HepG2 (cell line): ENCODE data around the gene ISG20. TPM values are rescaled to one million over a fixed set of nuclear protein-coding genes. Genes with fewer than 3 reads are reported as not detected.

Experiments
- AKAP8 ChIP-seq: sonication (generic); formaldehyde crosslinking; IDR thresholded peaks from 2 replicates; pipeline ENCODE4 v1.5.1; 2020; ENCODE audit warnings: mild to moderate bottlenecking, missing genetic modification reagents
- BRD4 ChIP-seq: sonication (generic); formaldehyde crosslinking; IDR thresholded peaks from 2 replicates; pipeline ENCODE4 v1.4.0; 2020; ENCODE audit warnings: missing genetic modification reagents
- HIVEP1 ChIP-seq: sonication (generic); formaldehyde crosslinking; IDR thresholded peaks from 2 replicates; pipeline ENCODE4 v1.4.0; 2020; ENCODE audit warnings: mild to moderate bottlenecking, missing genetic modification reagents
- ISX ChIP-seq: sonication (generic); formaldehyde crosslinking; conservative IDR thresholded peaks from 2 replicates; pipeline ENCODE4 v1.5.0; 2020; ENCODE audit warnings: missing genetic modification reagents
- KDM3A ChIP-seq: IDR thresholded peaks from 2 replicates; pipeline ENCODE4 v1.6.1; 2018; ENCODE audit warnings: low read depth, missing compliant biosample characterization
- MATR3 ChIP-seq: sonication (generic); formaldehyde crosslinking; IDR thresholded peaks from 2 replicates; pipeline ENCODE4 v1.4.0; 2020; ENCODE audit warnings: missing genetic modification reagents
- MBNL3 ChIP-seq: fragments of 250-450 bp; sonication (Bioruptor Pico); conservative IDR thresholded peaks from 2 replicates; pipeline ENCODE4 v1.8.0; 2022; ENCODE audit warnings: mild to moderate bottlenecking, inconsistent platforms
- MLLT10 ChIP-seq: sonication (generic); formaldehyde crosslinking; IDR thresholded peaks from 2 replicates; pipeline ENCODE4 v1.4.0; 2020; ENCODE audit warnings: missing genetic modification reagents
- MTA1 ChIP-seq: sonication (generic); formaldehyde crosslinking; IDR thresholded peaks from 2 replicates; pipeline ENCODE4 v1.4.0; 2020; ENCODE audit warnings: missing genetic modification reagents, mild to moderate bottlenecking, borderline replicate concordance
- NCOR1 ChIP-seq: fragments of 200-600 bp; sonication (generic); IDR thresholded peaks from 2 replicates; pipeline ENCODE4 v1.7.0; 2017; ENCODE audit warnings: antibody characterized with exemption, low read length, borderline replicate concordance
- NR1H2 ChIP-seq: sonication (generic); formaldehyde crosslinking; IDR thresholded peaks from 2 replicates; pipeline ENCODE4 v1.8.1; 2022; ENCODE audit warnings: low read depth, missing genetic modification reagents, borderline replicate concordance
- RXRB ChIP-seq: IDR thresholded peaks from 2 replicates; pipeline ENCODE4 v1.6.1; 2016; ENCODE audit warnings: borderline replicate concordance, missing genetic modification reagents, missing compliant biosample characterization
- SIN3B ChIP-seq: fragments of 150-350 bp; IDR thresholded peaks from 2 replicates; pipeline ENCODE4 v1.6.1; 2014; ENCODE audit warnings: low read length
- SOX6 ChIP-seq, 2 experiments: fragments of 450-650 bp in 1 of 2; sonication (generic) in 1 of 2; formaldehyde crosslinking in 1 of 2; IDR thresholded peaks; 2 replicates each; pipeline versions ENCODE4 v1.4.0 to v1.6.1; 2017 to 2020; ENCODE audit warnings: antibody characterized with exemption in 1 of 2, mild to moderate bottlenecking in 1 of 2, missing genetic modification reagents in 1 of 2
- SP4 ChIP-seq: sonication (generic); formaldehyde crosslinking; IDR thresholded peaks from 2 replicates; pipeline ENCODE4 v1.8.1; 2023; ENCODE audit warnings: mild to moderate bottlenecking, missing genetic modification reagents
- TAF1 ChIP-seq: sonication (generic); formaldehyde crosslinking; IDR thresholded peaks from 2 replicates; pipeline ENCODE4 v1.4.0; 2020; ENCODE audit warnings: missing genetic modification reagents
- TSC22D2 ChIP-seq: sonication (generic); formaldehyde crosslinking; IDR thresholded peaks from 2 replicates; pipeline ENCODE4 v1.5.1; 2020; ENCODE audit warnings: missing genetic modification reagents, mild to moderate bottlenecking, borderline replicate concordance
- ZFP36L1 ChIP-seq: sonication (generic); formaldehyde crosslinking; IDR thresholded peaks from 2 replicates; pipeline ENCODE4 v1.8.0; 2022; ENCODE audit warnings: mild to moderate bottlenecking, missing genetic modification reagents, moderate library complexity
- ZFX ChIP-seq: sonication (generic); formaldehyde crosslinking; IDR thresholded peaks from 2 replicates; pipeline ENCODE4 v1.4.0; 2020; ENCODE audit warnings: mild to moderate bottlenecking, low read depth, missing genetic modification reagents, moderate library complexity
- ZNF207 ChIP-seq: fragments of 450-650 bp; IDR thresholded peaks from 2 replicates; pipeline ENCODE4 v1.6.1; 2016; ENCODE audit warnings: antibody characterized with exemption, borderline replicate concordance
- ZNF354B ChIP-seq: sonication (generic); formaldehyde crosslinking; IDR thresholded peaks from 2 replicates; pipeline ENCODE4 v1.8.0; 2022; ENCODE audit warnings: mild to moderate bottlenecking, missing genetic modification reagents
- ZNF549 ChIP-seq: sonication (generic); formaldehyde crosslinking; IDR thresholded peaks from 2 replicates; pipeline ENCODE4 v1.5.0; 2020; ENCODE audit warnings: missing genetic modification reagents
- ZNF572 ChIP-seq: sonication (generic); formaldehyde crosslinking; IDR thresholded peaks from 2 replicates; pipeline ENCODE4 v1.5.1; 2020; ENCODE audit warnings: mild to moderate bottlenecking, missing genetic modification reagents
- ZNF607 ChIP-seq: sonication (generic); formaldehyde crosslinking; IDR thresholded peaks from 2 replicates; pipeline ENCODE4 v1.5.1; 2020; ENCODE audit warnings: missing genetic modification reagents, mild to moderate bottlenecking, borderline replicate concordance
- ZNF766 ChIP-seq: sonication (generic); formaldehyde crosslinking; IDR thresholded peaks from 2 replicates; pipeline ENCODE4 v1.5.0; 2020; ENCODE audit warnings: missing genetic modification reagents, borderline replicate concordance
- polyA plus RNA-seq, 8 experiments: library from polyadenylated mRNA; depleted of rRNA in 3 of 8; stranded (reverse) in 7 of 8; unstranded in 1 of 8; fragments of >200 nt; fragmentation: Illumina TruSeq in 4 of 8; extraction: Trizol in 4 of 8; gene quantifications; 2 replicates each; pipeline versions ENCODE4 v1.2.1 to v1.2.3, GENCODE V29; 2011 to 2016; ENCODE audit warnings: low read depth in 4 of 8, missing spikeins in 1 of 8, mixed read lengths in 1 of 8; ENCODE audit not compliant: insufficient read depth in 1 of 8
- total RNA-seq, 5 experiments: library from RNA; depleted of rRNA; stranded (reverse); fragments of >200 nt; fragmentation: Illumina TruSeq; extraction: Trizol; gene quantifications; 2 replicates each; pipeline ENCODE4 v1.2.3, GENCODE V29; 2016; ENCODE audit warnings: low read depth in 1 of 5
- TF ChIP-seq, protein P1 (sequence below): sonication (generic); formaldehyde crosslinking; IDR thresholded peaks from 2 replicates; pipeline ENCODE4 v1.4.0; 2020; ENCODE audit warnings: missing genetic modification reagents
- TF ChIP-seq, protein P2 (sequence below): sonication (generic); formaldehyde crosslinking; IDR thresholded peaks from 2 replicates; pipeline ENCODE4 v1.4.0; 2020; ENCODE audit warnings: missing genetic modification reagents, borderline replicate concordance

ISG20 gene
- total and polyA plus RNA-seq, 2 of the 13 experiments (the other 11 are each of a cell fraction or from before 2014, with no cell fraction given) = 6.3 to 31.5 TPM

DNA sequence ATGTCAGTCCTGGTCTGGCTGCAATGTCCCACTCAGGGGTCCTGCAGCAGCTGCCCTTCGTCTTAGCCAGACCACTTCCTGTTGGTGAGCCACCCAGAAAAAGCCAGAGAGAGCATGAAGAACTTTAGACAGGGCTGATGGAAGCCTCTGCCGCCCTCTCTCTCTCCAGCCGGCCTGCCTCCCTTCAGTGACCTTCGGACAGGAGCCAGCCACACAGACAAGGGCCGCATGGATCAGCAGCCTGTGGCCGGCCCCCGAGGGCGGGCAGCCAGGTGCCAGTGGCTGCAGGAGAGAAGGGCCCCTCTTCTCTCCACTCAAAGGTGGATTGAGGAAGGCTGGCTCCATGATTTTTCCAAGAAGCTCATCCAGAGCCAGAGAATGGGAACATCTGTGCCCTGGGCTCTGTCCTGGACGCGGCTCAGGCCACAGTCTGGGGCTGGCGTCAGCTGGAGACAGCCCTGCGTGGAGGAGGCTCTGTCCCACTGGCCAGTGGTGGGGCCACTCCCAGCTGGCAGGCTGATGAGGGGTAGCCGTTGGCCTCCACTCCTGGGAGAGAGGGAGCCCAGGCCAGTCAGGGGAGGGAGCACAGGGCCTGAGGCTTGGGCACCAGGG, 42.9 kb downstream of the ISG20 start (continued):
- TF ChIP-seq ZNF549 (peak; percentile 90; the same call in 1 of the 2 replicates), NCOR1 (peak; percentile 49; the same call in 1 of the 2 replicates), KDM3A (no peak), ZNF766 (CRISPR knock-in tag) (no peak), NR1H2 (CRISPR knock-in tag) (no peak), ZFP36L1 (no peak), HIVEP1 (CRISPR knock-in tag) (no peak), ZNF354B (CRISPR knock-in tag) (no peak), MBNL3 (no peak), MTA1 (CRISPR knock-in tag) (peak; percentile 66; the same call in 1 of the 2 replicates), BRD4 (CRISPR knock-in tag) (peak; percentile 59; the same call in 1 of the 2 replicates), SP4 (no peak), SOX6 (IDR thresholded peaks at IDR 0.05) (no peak), SOX6 (CRISPR knock-in tag; IDR thresholded peaks at IDR 0.05) (peak; percentile 42), ISX (CRISPR knock-in tag) (no peak), ZNF207 (no peak), MLLT10 (CRISPR knock-in tag) (no peak), TAF1 (peak; percentile 43; the same call in 1 of the 2 replicates), SIN3B (no peak), ZNF572 (CRISPR knock-in tag) (peak; percentile 69; the same call in 1 of the 2 replicates), AKAP8 (CRISPR knock-in tag) (no peak), ZNF607 (CRISPR knock-in tag) (peak; percentile 73; the same call in 1 of the 2 replicates), MATR3 (CRISPR knock-in tag) (no peak), TSC22D2 (CRISPR knock-in tag) (no peak), ZFX (CRISPR knock-in tag) (peak; percentile 84), RXRB (CRISPR knock-in tag) (no peak)
- TF ChIP-seq, protein P1, sequence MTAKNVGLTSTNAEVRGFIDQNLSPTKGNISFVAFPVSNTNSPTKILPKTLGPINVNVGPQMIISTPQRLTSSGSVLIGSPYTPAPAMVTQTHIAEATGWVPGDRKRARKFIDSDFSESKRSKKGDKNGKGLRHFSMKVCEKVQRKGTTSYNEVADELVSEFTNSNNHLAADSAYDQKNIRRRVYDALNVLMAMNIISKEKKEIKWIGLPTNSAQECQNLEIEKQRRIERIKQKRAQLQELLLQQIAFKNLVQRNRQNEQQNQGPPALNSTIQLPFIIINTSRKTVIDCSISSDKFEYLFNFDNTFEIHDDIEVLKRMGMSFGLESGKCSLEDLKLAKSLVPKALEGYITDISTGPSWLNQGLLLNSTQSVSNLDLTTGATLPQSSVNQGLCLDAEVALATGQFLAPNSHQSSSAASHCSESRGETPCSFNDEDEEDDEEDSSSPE = peak; percentile 43; the same call in 1 of the 2 replicates
- TF ChIP-seq, protein P2, sequence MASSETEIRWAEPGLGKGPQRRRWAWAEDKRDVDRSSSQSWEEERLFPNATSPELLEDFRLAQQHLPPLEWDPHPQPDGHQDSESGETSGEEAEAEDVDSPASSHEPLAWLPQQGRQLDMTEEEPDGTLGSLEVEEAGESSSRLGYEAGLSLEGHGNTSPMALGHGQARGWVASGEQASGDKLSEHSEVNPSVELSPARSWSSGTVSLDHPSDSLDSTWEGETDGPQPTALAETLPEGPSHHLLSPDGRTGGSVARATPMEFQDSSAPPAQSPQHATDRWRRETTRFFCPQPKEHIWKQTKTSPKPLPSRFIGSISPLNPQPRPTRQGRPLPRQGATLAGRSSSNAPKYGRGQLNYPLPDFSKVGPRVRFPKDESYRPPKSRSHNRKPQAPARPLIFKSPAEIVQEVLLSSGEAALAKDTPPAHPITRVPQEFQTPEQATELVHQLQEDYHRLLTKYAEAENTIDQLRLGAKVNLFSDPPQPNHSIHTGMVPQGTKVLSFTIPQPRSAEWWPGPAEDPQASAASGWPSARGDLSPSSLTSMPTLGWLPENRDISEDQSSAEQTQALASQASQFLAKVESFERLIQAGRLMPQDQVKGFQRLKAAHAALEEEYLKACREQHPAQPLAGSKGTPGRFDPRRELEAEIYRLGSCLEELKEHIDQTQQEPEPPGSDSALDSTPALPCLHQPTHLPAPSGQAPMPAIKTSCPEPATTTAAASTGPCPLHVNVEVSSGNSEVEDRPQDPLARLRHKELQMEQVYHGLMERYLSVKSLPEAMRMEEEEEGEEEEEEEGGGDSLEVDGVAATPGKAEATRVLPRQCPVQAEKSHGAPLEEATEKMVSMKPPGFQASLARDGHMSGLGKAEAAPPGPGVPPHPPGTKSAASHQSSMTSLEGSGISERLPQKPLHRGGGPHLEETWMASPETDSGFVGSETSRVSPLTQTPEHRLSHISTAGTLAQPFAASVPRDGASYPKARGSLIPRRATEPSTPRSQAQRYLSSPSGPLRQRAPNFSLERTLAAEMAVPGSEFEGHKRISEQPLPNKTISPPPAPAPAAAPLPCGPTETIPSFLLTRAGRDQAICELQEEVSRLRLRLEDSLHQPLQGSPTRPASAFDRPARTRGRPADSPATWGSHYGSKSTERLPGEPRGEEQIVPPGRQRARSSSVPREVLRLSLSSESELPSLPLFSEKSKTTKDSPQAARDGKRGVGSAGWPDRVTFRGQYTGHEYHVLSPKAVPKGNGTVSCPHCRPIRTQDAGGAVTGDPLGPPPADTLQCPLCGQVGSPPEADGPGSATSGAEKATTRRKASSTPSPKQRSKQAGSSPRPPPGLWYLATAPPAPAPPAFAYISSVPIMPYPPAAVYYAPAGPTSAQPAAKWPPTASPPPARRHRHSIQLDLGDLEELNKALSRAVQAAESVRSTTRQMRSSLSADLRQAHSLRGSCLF (CRISPR knock-in tag) = no peak
